ENCODE results near the gene INO80C.

The INO80C gene

GRCh38 chr18:35422237-35422636 is 75.5 kb downstream of the INO80C start:
- DNase-seq, result no peak

GRCh38 chr18:35418610-35419009 is 79.2 kb downstream of the INO80C start:
- no peak for DNase-seq

Measured in fibroblast of skin of right biceps (primary cell).